A673 (cell line): ENCODE data around the gene MRPS22. TPM values are rescaled to one million over a fixed set of nuclear protein-coding genes. Genes with fewer than 3 reads are reported as not detected.

Source experiments
- BruUV-seq: library from RNA; stranded (reverse); fragments of 400-500 nt; replicated peaks from 2 replicates; lab custom pipeline; 2021; lab: Mats Ljungman, UMichigan
- CTCF ChIA-PET: fragments of 300-600 bp; sonication (Branson Sonifier 250); formaldehyde crosslinking; loops from one replicate; lab custom pipeline; 2022; ENCODE audit warnings: antibody characterized with exemption; lab: Charles Lee
- POLR2A ChIA-PET: fragments of 300-600 bp; sonication (Branson Sonifier 250); formaldehyde crosslinking; loops from one replicate; lab custom pipeline; 2022; ENCODE audit warnings: antibody characterized with exemption; ENCODE audit not compliant: low non-redundant PET; lab: Charles Lee
- DNase-seq: peaks from one replicate; pipeline ENCODE4 v3.0.0-alpha.2; 2015; ENCODE audit warnings: low spot score
- H3K27ac ChIP-seq: fragments of 200-600 bp; sonication (generic); 2 replicates; pipeline ENCODE4 v1.5.1; 2016; ENCODE audit warnings: mixed run types, low read depth, mild to moderate bottlenecking, mixed read lengths, antibody characterized with exemption, low read length; ENCODE audit not compliant: poor library complexity, severe bottlenecking
- H3K27me3 ChIP-seq: fragments of 200-600 bp; sonication (generic); replicated peaks from 2 replicates; pipeline ENCODE4 v1.6.1; 2017; ENCODE audit warnings: mixed run types, low read depth, mild to moderate bottlenecking, mixed read lengths, antibody characterized with exemption, low read length; ENCODE audit not compliant: insufficient read depth, poor library complexity
- H3K36me3 ChIP-seq: fragments of 200-600 bp; sonication (generic); 2 replicates; pipeline ENCODE4 v1.6.1; 2016; ENCODE audit warnings: mixed run types, mild to moderate bottlenecking, mixed read lengths, antibody characterized with exemption, low read length; ENCODE audit not compliant: insufficient read depth, poor library complexity, severe bottlenecking
- H3K4me1 ChIP-seq: fragments of 200-600 bp; sonication (generic); 2 replicates; pipeline ENCODE4 v1.6.1; 2017; ENCODE audit warnings: mixed run types, mild to moderate bottlenecking, mixed read lengths, antibody characterized with exemption, low read length; ENCODE audit not compliant: insufficient read depth, poor library complexity, severe bottlenecking
- H3K4me3 ChIP-seq: fragments of 200-600 bp; sonication (generic); 2 replicates; pipeline ENCODE4 v1.5.1; 2016; ENCODE audit warnings: low read depth, mixed run types, mild to moderate bottlenecking, mixed read lengths, low read length; ENCODE audit not compliant: poor library complexity, severe bottlenecking
- H3K9me3 ChIP-seq: fragments of 200-600 bp; sonication (generic); 2 replicates; pipeline ENCODE4 v1.6.1; 2016; ENCODE audit warnings: mixed run types, low read depth, mild to moderate bottlenecking, mixed read lengths, antibody characterized with exemption, low read length; ENCODE audit not compliant: poor library complexity, severe bottlenecking
- CTCF ChIP-seq: fragments of 300-800, 200-600 bp; sonication (generic); conservative IDR thresholded peaks from 2 replicates; pipeline ENCODE4 v1.5.1; 2017; ENCODE audit warnings: low read depth, mild to moderate bottlenecking, antibody characterized with exemption, low read length, moderate library complexity, mixed read lengths
- EZH2 ChIP-seq: fragments of 200-600 bp; sonication (generic); IDR thresholded peaks from 2 replicates; pipeline ENCODE4 v1.6.1; 2017; ENCODE audit warnings: borderline replicate concordance, low read depth, mild to moderate bottlenecking, mixed read lengths, antibody characterized with exemption, low read length; ENCODE audit not compliant: poor library complexity, severe bottlenecking
- intact Hi-C: fragments of 100-400 bp; cut with micrococcal nuclease; formaldehyde crosslinking; loops from one replicate; pipeline ENCODE4 v1.10.0; 2022; ENCODE audit not compliant: unreplicated experiment
- total RNA-seq: library from RNA; stranded (reverse); gene quantifications from 2 replicates; pipeline ENCODE4 v1.2.3, GENCODE V29; 2021

Gene MRPS22
- total RNA-seq, 1 experiment from 2014 or later, result 61.9 TPM

- H3K9me3 ChIP-seq, result no peaks in the 10 kb centered on the region
- CTCF ChIA-PET, result no interaction called here
- intact Hi-C loops, result no loop called here
- TF ChIP-seq EZH2, result no peak
- TF ChIP-seq CTCF, result no peak
- H3K36me3 ChIP-seq, result peaks cover 95% of the 10 kb centered on the region
- no peaks in the 10 kb centered on the region for H3K4me1 ChIP-seq
- POLR2A ChIA-PET, result no interaction called here
- H3K27ac ChIP-seq, result no peak overlapping the region
- DNase-seq, result no peak
- no peaks in the 10 kb centered on the region for H3K27me3 ChIP-seq
- H3K4me3 ChIP-seq, result no peak overlapping the region
- no TSS peak for BruUV-seq
Measured at GRCh38 chr3:139364549-139364948, 20.7 kb downstream of the MRPS22 start.

- H3K9me3 ChIP-seq, result no peaks in the 10 kb centered on the region
- H3K4me1 ChIP-seq, result peaks cover 6% of the 10 kb centered on the region
- H3K27me3 ChIP-seq, result no peaks in the 10 kb centered on the region
- no peak for DNase-seq
- no peak overlapping the region for H3K4me3 ChIP-seq
- TF ChIP-seq CTCF, result no peak
- TF ChIP-seq EZH2, result no peak
- no peak overlapping the region for H3K27ac ChIP-seq
- peaks cover 89% of the 10 kb centered on the region for H3K36me3 ChIP-seq
- intact Hi-C loops, result no loop called here
- CTCF ChIA-PET, result no interaction called here
- POLR2A ChIA-PET, result no interaction called here
- no TSS peak for BruUV-seq
Measured at GRCh38 chr3:139374099-139374498, 30.3 kb downstream of the MRPS22 start.

GRCh38 chr3:139377378-139377777 is 33.6 kb downstream of the MRPS22 start:
- CTCF ChIA-PET, result no interaction called here
- intact Hi-C loops, result no loop called here

More at GRCh38 chr3:139377378-139377777, 33.6 kb downstream of the MRPS22 start:
- Histone ChIP-seq H3K4me1 (peaks cover 12% of the 10 kb centered on the region), H3K27ac (no peak overlapping the region), H3K4me3 (no peak overlapping the region), H3K9me3 (no peaks in the 10 kb centered on the region), H3K27me3 (no peaks in the 10 kb centered on the region), H3K36me3 (peaks cover 85% of the 10 kb centered on the region)
- no peak for DNase-seq
- POLR2A ChIA-PET, result no interaction called here
- no TSS peak for BruUV-seq
- TF ChIP-seq CTCF (no peak), EZH2 (no peak)
